Activated CD8-positive, alpha-beta memory T cell treated with anti-CD3 and anti-CD28 coated beads, Interleukin-2, amount 10 ng/mL, durations not matched to agents 7 days and 5 days (primary cell): Measurements from ENCODE around the gene VCAM1. TPM values are rescaled to one million over a fixed set of nuclear protein-coding genes. Genes with fewer than 3 reads are reported as not detected.
"Not testable (repeated sequence)": the region's sequence is repeated elsewhere in the genome, so short reads cannot be mapped to it uniquely, and the experiment has no call there.

Experiments used
- ATAC-seq: fragments of 150-1000 bp; cut with Tn5 transposase; one replicate; pipeline ENCODE4 v1.10.0; 2021; ENCODE audit warnings: moderate library complexity
- CTCF ChIA-PET: fragments of 350-600 bp; sonication (Branson Sonifier 250); formaldehyde crosslinking; loops from one replicate; lab custom pipeline; 2021; ENCODE audit warnings: antibody characterized with exemption; lab: Charles Lee
- DNase-seq: peaks from one replicate; pipeline ENCODE4 v3.0.0-alpha.2; 2020
- H3K27ac Mint-ChIP-seq: one replicate; pipeline ENCODE4 v1.8.0; 2021; ENCODE audit warnings: mild to moderate bottlenecking, mixed read lengths
- H3K27me3 Mint-ChIP-seq: one replicate; pipeline ENCODE4 v1.8.0; 2021; ENCODE audit warnings: mixed read lengths
- H3K36me3 Mint-ChIP-seq: one replicate; pipeline ENCODE4 v1.8.0; 2021; ENCODE audit warnings: mild to moderate bottlenecking, mixed read lengths
- H3K4me1 Mint-ChIP-seq: one replicate; pipeline ENCODE4 v1.8.0; 2021; ENCODE audit warnings: mixed read lengths
- H3K4me3 Mint-ChIP-seq: one replicate; pipeline ENCODE4 v1.8.0; 2021; ENCODE audit warnings: mild to moderate bottlenecking, moderate library complexity, mixed read lengths
- H3K9me3 Mint-ChIP-seq: one replicate; pipeline ENCODE4 v1.8.0; 2022; ENCODE audit warnings: low read depth, mixed read lengths
- total RNA-seq, 2 experiments: library from RNA; stranded (reverse); gene quantifications; one replicate each; pipeline ENCODE4 v1.2.3, GENCODE V29; 2021

Gene VCAM1
- total RNA-seq, 2 experiments from 2014 or later, result 2.7 to 9.2 TPM

- DNase-seq, result no peak
- H3K36me3 Mint-ChIP-seq, result peaks cover 23% of the 10 kb centered on the region
- no peak for ATAC-seq
- CTCF ChIA-PET, result no interaction called here
- H3K27me3 Mint-ChIP-seq, result peaks cover 9% of the 10 kb centered on the region
- H3K4me1 Mint-ChIP-seq, result peaks cover 46% of the 10 kb centered on the region
- H3K9me3 Mint-ChIP-seq, result peaks cover 3% of the 10 kb centered on the region
- no peak overlapping the region for H3K27ac Mint-ChIP-seq
- no peak overlapping the region for H3K4me3 Mint-ChIP-seq
Observed at GRCh38 chr1:100710906-100711682, 8.4 kb upstream of the VCAM1 start.

- not testable (repeated sequence) for H3K9me3 Mint-ChIP-seq, H3K27me3 Mint-ChIP-seq
- H3K27ac Mint-ChIP-seq, result peak overlapping the region; percentile 83
- DNase-seq (peak; percentile 96), ATAC-seq (peak; percentile 94)
- peaks cover 23% of the 10 kb centered on the region for H3K36me3 Mint-ChIP-seq
- CTCF ChIA-PET, result interaction anchor here (1.2 to 1.7 kb wide), 7 partner anchors 11 to 575 kb away, joined by 3 to 6 read pairs (median 4); no protein-coding TSS in a partner anchor
- H3K4me3 Mint-ChIP-seq, result peak overlapping the region; percentile 29
- peaks cover 46% of the 10 kb centered on the region for H3K4me1 Mint-ChIP-seq
Observed at GRCh38 chr1:100713027-100713426, 6.5 kb upstream of the VCAM1 start.

GRCh38 chr1:100713626-100714025, 5.9 kb upstream of the VCAM1 start:
- Mint-ChIP-seq H3K9me3 (peaks cover 3% of the 10 kb centered on the region), H3K4me1 (peaks cover 43% of the 10 kb centered on the region), H3K4me3 (no peak overlapping the region), H3K27me3 (peaks cover 11% of the 10 kb centered on the region), H3K27ac (peak overlapping the region; percentile 83), H3K36me3 (peaks cover 23% of the 10 kb centered on the region)
- CTCF ChIA-PET, result interaction anchor here (1.3 to 1.7 kb wide), 5 partner anchors 11 to 575 kb away, joined by 3 to 6 read pairs (median 4); no protein-coding TSS in a partner anchor
- ATAC-seq (peak; percentile 31), DNase-seq (peak; percentile 48)

- H3K4me3 Mint-ChIP-seq, result no peak overlapping the region
- ATAC-seq, result no peak
- H3K27ac Mint-ChIP-seq, result no peak overlapping the region
Observed at GRCh38 chr1:100714599-100714998, 4.9 kb upstream of the VCAM1 start.

GRCh38 chr1:100717218-100717617, 2.3 kb upstream of the VCAM1 start:
- CTCF ChIA-PET, result interaction anchor here (1.1 to 2.3 kb wide), 2 partner anchors 15 to 111 kb away, joined by 3 to 6 read pairs; no protein-coding TSS in a partner anchor
- no peaks in the 10 kb centered on the region for H3K9me3 Mint-ChIP-seq
- peaks cover 38% of the 10 kb centered on the region for H3K4me1 Mint-ChIP-seq
- H3K36me3 Mint-ChIP-seq, result peaks cover 6% of the 10 kb centered on the region
- DNase-seq (no peak), ATAC-seq (no peak)
- no peak overlapping the region for H3K4me3 Mint-ChIP-seq
- H3K27me3 Mint-ChIP-seq, result peaks cover 22% of the 10 kb centered on the region
- H3K27ac Mint-ChIP-seq, result no peak overlapping the region

More at GRCh38 chr1:100714599-100714998, 4.9 kb upstream of the VCAM1 start:
- CTCF ChIA-PET, result no interaction called here
- Mint-ChIP-seq H3K4me1 (peaks cover 41% of the 10 kb centered on the region), H3K27me3 (peaks cover 13% of the 10 kb centered on the region), H3K36me3 (peaks cover 20% of the 10 kb centered on the region), H3K9me3 (no peaks in the 10 kb centered on the region)
- DNase-seq, result no peak

- no peak for DNase-seq
- Mint-ChIP-seq H3K27ac (no peak overlapping the region), H3K27me3 (peaks cover 30% of the 10 kb centered on the region), H3K9me3 (no peaks in the 10 kb centered on the region), H3K36me3 (peaks cover 5% of the 10 kb centered on the region), H3K4me1 (peaks cover 24% of the 10 kb centered on the region), H3K4me3 (no peak overlapping the region)
- ATAC-seq, result no peak
- CTCF ChIA-PET, result no interaction called here
Observed at GRCh38 chr1:100718581-100718980, 961 bp upstream of the VCAM1 start.

- CTCF ChIA-PET, result no interaction called here
- H3K4me3 Mint-ChIP-seq, result peak overlapping the region; percentile 54
- H3K9me3 Mint-ChIP-seq, result no peaks in the 10 kb centered on the region
- H3K27me3 Mint-ChIP-seq, result peaks cover 41% of the 10 kb centered on the region
- DNase-seq (no peak), ATAC-seq (no peak)
- H3K27ac Mint-ChIP-seq, result no peak overlapping the region
- peaks cover 14% of the 10 kb centered on the region for H3K4me1 Mint-ChIP-seq
- H3K36me3 Mint-ChIP-seq, result peaks cover 5% of the 10 kb centered on the region
Observed at GRCh38 chr1:100720101-100720500, 559 bp downstream of the VCAM1 start.

- Mint-ChIP-seq H3K4me3 (peak overlapping the region; percentile 54), H3K27ac (peak overlapping the region; percentile 3), H3K4me1 (peaks cover 12% of the 10 kb centered on the region), H3K36me3 (peaks cover 3% of the 10 kb centered on the region), H3K9me3 (no peaks in the 10 kb centered on the region), H3K27me3 (peaks cover 41% of the 10 kb centered on the region)
- CTCF ChIA-PET, result no interaction called here
- DNase-seq, result no peak
- ATAC-seq, result no peak
Observed at GRCh38 chr1:100720751-100721150, 1.2 kb downstream of the VCAM1 start.

- H3K4me1 Mint-ChIP-seq, result peaks cover 12% of the 10 kb centered on the region
- DNase-seq (no peak), ATAC-seq (no peak)
- peaks cover 4% of the 10 kb centered on the region for H3K36me3 Mint-ChIP-seq
- H3K27me3 Mint-ChIP-seq, result peaks cover 45% of the 10 kb centered on the region
- H3K4me3 Mint-ChIP-seq, result peak overlapping the region; percentile 40
- CTCF ChIA-PET, result no interaction called here
- no peaks in the 10 kb centered on the region for H3K9me3 Mint-ChIP-seq
- H3K27ac Mint-ChIP-seq, result peak overlapping the region; percentile 17
Observed at GRCh38 chr1:100721526-100722207, 2.1 kb downstream of the VCAM1 start.

- Mint-ChIP-seq H3K9me3 (no peaks in the 10 kb centered on the region), H3K4me1 (peaks cover 12% of the 10 kb centered on the region), H3K36me3 (peaks cover 4% of the 10 kb centered on the region), H3K27ac (no peak overlapping the region), H3K27me3 (peaks cover 47% of the 10 kb centered on the region), H3K4me3 (peak overlapping the region; percentile 40)
- DNase-seq, result no peak
- CTCF ChIA-PET, result no interaction called here
- ATAC-seq, result no peak
Observed at GRCh38 chr1:100722221-100722620, 2.7 kb downstream of the VCAM1 start.

GRCh38 chr1:100724281-100724680, 4.7 kb downstream of the VCAM1 start:
- Mint-ChIP-seq H3K27me3 (peaks cover 57% of the 10 kb centered on the region), H3K36me3 (peaks cover 4% of the 10 kb centered on the region), H3K4me3 (no peak overlapping the region), H3K27ac (no peak overlapping the region), H3K9me3 (no peaks in the 10 kb centered on the region), H3K4me1 (peaks cover 11% of the 10 kb centered on the region)
- DNase-seq (no peak), ATAC-seq (no peak)
- CTCF ChIA-PET, result no interaction called here

GRCh38 chr1:100730130-100730529, 10.6 kb downstream of the VCAM1 start:
- Mint-ChIP-seq H3K4me1 (no peaks in the 10 kb centered on the region), H3K9me3 (peaks cover 2% of the 10 kb centered on the region), H3K4me3 (no peak overlapping the region), H3K27ac (no peak overlapping the region), H3K27me3 (peaks cover 37% of the 10 kb centered on the region), H3K36me3 (peaks cover 10% of the 10 kb centered on the region)
- ATAC-seq, result no peak
- CTCF ChIA-PET, result no interaction called here
- no peak for DNase-seq

- Mint-ChIP-seq H3K36me3 (peaks cover 9% of the 10 kb centered on the region), H3K27ac (no peak overlapping the region), H3K4me3 (no peak overlapping the region), H3K9me3 (peaks cover 2% of the 10 kb centered on the region), H3K27me3 (peaks cover 39% of the 10 kb centered on the region), H3K4me1 (no peaks in the 10 kb centered on the region)
- no peak for DNase-seq
- CTCF ChIA-PET, result interaction anchor here (0.7 kb wide), 1 partner anchor 19 kb away, joined by 3 read pairs; no protein-coding TSS in a partner anchor
- ATAC-seq, result no peak
Observed at GRCh38 chr1:100731309-100731708, 11.8 kb downstream of the VCAM1 start.
